HG03175 (cell line): ENCODE measurements around the gene HMBS.
"Not testable (repeated sequence)": the region's sequence is repeated elsewhere in the genome, so short reads cannot be mapped to it uniquely, and the experiment has no call there.

Experiments used
- ATAC-seq: cut with Tn5 transposase; IDR thresholded peaks from one replicate; pipeline ENCODE4 v1.9.1; 2021; ENCODE audit warnings: mild to moderate bottlenecking, moderate library complexity; ENCODE audit not compliant: unreplicated experiment

HMBS gene

GRCh38 chr11:119118227-119118626, 33.5 kb downstream of the HMBS start:
- no peak for ATAC-seq

- ATAC-seq: no peak
Observed at GRCh38 chr11:119118946-119119345, 34.3 kb downstream of the HMBS start.

DNA sequence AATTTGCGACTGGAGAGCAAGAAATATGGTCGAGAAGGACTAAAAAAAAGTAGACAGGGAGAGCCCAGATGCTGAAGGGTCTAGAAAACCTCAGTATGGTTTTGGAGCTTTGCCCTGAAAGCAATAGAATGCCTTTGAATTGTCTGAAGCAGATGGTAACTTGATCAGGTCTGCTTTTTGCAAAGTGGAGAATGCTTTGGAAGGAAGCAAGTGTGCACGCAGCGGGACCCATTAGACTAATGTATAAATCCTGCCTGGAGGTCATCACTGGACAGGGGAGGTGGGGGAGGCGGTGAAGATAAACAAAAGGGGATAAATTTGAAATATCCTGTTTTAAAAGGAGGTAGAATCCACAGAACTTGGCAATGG, 35.9 kb downstream of the HMBS start:
- ATAC-seq: no peak

- ATAC-seq: peak; percentile 97
Observed at GRCh38 chr11:119121008-119121810, 36.5 kb downstream of the HMBS start, which contains the start of gene HINFP. TSS of gene HINFP (plus strand) at chr11:119121580. CDS start at chr11:119126945, 5,365 bp downstream.

GRCh38 chr11:119121811-119122124, 37.1 kb downstream of the HMBS start:
- no peak for ATAC-seq

DNA sequence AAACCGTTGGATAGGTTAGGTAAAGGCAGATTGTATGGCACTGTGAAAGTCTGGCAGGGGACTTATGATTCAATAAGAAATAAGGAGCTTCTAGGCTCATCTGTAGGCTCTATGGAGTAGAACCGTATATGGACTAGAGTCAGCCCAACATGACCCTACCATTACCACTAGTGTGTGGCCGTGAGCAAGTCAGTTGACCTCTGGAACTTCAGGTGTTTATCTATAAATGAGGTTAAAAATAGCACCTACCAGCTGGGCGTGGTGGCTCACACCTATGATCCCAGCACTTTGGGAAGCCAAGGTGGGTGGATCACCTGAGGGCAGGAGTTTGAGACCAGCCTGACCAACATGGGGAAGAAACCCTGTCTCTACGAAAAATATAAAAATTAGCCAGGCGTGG, 41.1 kb downstream of the HMBS start:
- ATAC-seq: no peak

DNA sequence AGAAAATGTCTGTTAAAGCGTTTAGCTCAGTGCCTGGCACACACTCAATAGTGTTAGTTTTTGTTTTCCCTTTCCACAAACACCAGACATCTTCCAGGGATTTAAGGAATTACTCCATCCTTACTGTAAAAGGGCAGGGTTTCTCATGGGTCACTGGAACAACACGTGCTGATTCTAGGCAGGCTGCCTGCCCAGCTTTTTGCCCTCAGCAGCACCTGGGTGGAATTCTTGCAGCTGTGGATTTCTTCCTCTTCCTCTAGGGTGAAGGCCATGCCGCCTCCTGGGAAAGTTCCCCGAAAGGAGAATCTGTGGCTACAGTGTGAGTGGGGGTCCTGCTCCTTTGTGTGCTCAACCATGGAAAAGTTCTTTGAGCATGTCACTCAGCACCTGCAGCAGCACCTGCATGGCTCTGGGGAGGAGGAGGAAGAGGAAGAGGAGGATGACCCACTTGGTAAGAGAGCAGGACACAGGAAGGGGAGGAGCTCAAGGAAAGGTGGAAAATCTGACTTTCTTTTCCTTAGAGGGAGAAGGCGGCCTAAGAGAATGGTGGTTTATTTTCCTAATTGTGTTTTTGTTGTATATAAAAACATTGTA, 42.1 kb downstream of the HMBS start:
- no peak for ATAC-seq

- ATAC-seq: no peak
Observed at GRCh38 chr11:119130662-119131061, 46.0 kb downstream of the HMBS start.

GRCh38 chr11:119134389-119134978, 49.8 kb downstream of the HMBS start:
- ATAC-seq: no peak

DNA sequence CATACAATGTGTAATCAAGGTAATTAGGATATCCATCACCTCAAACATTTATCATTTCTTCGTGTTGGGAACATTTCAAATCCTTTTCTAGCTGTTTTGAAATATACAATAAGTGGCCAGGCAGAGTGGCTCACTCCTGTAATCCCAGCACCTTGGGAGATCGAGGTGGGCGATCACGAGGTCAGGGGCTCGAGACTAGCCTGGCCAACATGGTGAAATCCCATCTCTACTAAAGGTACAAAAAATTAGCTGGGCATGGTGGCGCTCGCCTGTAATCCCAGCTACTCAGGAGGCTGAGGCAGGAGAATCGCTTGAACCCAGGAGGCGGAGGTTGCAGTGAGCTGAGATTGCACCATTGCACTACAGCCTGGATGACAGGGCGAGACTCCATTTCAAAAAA, 54.6 kb downstream of the HMBS start:
- not testable (repeated sequence) for ATAC-seq
